ENCODE results near the gene INSL4.

INSL4 gene

DNA sequence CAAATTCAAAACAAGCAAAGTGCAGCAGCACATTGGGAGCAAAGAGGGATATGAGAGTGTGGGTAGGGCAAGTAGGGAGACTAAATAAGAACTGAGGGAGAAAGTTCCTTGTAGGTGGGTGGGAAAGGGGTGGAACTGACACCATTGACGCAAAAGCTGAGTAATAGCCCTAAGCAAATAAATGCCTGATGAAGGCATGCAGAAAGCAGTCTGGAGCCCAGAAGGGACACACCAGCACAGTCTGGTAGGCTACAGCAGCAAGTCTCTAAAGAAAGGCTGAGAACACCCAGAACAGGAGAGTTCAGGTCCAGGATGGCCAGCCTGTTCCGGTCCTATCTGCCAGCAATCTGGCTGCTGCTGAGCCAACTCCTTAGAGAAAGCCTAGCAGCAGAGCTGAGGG lies at the start of gene INSL4:
TSS of gene INSL4 (plus strand) at position 208 of the 400 bp plus-strand sequence. CDS start at position 313, 105 bp downstream.
- no peak for DNase-seq

DNA sequence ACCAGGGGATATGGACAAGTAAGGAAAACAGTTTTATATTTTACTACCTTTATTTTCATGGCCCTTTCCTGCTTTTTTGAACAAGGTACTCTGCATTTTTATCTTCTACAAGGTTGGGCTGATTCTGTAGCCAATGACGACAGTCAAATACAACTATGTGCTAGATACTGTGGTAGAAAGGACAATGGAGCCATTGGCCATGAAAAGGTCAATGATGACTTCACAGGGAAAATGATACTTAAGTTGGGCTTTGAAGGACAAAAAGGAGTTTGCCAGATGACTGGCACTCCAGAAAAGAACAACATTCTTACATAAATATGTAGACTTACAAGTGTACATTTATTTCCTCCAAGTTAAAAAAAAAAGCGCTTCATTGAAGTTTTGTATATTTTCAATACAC lies 46.4 kb upstream of the INSL4 start:
- DNase-seq = no peak

DNA sequence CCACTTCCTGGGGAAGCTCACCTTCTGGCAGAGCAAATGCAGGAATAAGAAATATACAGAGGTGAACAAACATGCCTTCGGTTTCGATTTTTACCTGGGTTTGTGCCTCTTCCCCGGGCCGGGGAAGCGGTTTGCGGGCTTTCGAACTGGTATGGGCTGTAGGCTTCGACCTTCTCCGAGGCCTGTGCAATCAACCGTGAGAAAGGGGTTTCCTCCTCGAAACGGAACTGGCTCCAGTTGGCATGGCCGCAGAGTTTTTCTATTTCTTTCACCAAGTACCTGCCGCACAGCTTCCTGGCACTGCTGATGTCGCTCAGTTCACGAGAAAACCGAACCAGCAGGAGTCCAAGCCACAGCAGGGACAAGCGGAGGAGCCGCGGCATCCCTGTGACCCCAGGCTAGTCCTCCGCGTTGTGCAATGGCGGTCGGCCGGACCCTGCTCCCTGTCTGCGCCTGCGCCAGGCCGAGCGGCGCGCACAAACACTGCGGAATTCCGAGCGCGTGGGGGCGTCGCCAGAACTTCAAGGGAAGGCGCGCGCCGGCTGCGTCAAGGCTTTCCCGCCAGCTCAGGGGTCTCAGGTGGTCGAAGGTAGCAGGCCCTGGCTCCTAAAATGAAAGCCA lies 45.9 kb upstream of the INSL4 start, which contains the start of gene INSL6:
TSS of gene INSL6 (minus strand) at position 420 of the 621 bp plus-strand sequence. CDS start at position 383, 37 bp downstream.
- DNase-seq = no peak

DNA sequence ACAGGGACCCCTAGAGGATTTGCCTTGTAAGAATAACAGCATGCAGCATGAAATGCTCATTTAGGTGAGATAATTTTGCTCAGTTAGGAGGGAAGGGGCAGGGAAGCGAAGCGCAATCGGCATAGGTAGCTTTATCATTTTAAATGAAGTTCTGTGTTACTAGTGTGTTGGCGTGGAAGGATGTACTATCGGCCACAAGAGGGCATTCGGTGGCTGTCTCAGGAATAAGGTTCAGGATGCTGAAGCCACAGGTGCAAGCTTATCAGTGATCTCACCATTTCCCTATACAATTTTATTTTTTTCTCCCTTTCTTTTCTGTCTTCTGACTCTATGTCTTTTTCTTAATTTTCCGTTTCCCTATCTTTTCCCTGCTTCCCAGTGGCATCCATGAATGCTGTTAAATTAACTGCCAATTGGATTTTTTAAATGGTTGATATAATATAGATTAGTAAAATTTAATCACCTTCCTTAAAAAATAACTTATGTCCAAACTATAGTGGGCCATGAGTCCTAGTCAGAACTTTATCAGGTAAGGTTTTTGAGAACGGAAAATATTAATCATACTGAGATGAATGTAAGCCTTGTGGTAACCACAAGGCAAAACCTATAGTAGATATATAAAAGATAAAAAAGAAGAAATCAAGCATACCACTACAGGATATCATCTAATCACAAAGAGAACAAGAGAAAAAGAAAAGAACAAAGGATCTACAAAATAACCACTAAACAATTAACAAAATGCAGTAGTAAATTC lies 44.6 kb upstream of the INSL4 start:
- DNase-seq = peak; percentile 19

DNA sequence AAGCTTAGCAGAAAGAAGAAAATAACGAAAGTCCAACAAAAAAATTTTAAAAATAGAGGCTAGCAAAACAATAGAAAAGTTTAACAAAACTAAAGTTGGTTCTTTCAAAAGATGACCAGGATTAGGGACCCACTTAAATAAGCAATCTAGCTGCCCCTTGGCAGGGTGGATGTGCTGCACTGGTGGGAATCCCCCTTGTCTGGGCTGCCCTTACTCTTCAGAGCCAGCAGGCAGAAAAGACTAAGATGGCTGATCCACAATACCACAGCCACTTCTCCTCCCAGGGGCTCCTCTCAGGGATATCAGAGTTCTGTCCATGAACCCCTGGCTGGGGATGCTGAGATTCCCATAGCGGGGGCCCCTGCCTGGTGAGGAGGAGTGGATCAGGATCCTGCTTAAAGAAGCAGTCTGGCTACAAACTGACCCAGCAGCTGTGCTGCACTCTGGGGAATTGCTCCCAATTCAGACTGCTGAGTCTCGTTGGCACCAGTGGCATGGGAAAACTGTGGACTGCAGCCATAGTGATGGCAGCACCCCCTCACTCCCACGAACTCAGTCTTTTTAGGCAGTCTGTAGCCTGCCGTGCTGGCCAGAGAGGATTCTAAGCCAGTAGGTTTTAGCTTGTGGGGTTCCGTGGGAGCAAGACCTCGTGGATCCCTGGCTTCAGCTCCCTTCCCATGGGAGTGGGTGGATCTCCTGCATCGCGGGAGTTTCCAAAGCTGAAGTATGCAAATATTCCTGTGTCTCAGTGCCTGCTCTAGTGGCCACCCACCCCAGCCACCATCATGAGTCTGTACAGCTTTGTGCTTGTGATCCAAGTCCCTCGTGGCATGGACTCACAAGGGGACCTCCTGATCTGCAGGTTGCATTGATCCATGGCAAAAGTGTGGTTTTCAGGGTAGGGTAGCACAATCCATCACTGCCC lies 42.9 kb upstream of the INSL4 start:
- no peak for DNase-seq

DNA sequence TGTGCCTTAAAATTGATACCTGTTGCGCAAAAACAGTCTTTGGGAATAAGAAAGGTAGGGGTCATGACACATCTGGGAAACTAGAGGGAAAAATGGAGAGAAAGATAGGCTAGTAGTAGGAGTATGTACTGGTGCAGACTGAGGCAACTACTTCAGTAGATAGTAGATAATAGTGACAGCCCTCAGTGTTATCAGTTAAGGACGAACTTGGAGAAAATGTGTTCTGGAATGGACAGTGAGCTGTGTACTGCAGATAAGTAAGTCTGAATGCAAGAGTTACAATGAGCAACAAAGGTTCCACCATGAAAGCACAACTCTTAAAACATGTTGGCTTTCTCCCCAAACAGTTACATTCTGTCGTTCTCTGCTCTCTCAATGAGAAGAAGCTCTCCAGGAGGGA lies 39.2 kb upstream of the INSL4 start:
- DNase-seq = no peak

DNA sequence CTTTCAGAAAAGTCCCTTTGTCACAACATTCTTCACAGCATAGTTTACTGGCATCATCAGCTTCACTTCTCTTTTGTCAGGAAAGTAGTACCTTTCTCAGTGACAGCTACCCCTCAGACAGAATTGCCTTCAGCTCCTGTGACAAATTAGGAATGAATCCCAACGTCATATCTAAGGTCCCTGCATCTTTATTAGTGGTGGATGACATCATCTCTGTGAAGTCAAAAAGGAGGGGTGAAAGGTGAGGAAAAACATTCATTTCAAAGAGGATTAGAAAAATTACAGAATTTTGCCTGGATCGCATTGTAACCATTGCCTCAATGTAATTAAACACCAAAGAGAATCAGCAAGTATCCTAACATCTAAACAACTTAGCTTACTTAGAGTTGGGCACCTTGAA lies 37.9 kb upstream of the INSL4 start:
- no peak for DNase-seq

DNA sequence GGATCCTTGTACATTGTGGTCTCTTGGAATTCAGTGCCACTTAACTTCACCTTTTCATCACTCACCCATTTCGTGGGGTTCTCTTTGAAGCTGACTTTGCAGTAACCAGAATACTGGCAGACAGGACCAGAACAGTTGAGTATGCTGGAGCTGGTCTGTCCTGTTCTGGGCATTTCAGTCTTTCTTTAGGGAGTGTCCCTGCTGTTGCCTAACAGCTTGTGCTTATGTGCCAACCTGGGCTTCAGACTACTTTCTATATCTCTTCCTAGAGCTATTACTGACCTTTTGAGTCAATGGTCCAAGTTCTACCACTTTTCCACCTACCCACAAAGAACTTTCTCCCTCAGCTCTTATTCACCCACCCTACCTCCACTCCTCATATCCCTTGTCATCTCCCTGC lies 35.8 kb upstream of the INSL4 start:
- DNase-seq = no peak

DNA sequence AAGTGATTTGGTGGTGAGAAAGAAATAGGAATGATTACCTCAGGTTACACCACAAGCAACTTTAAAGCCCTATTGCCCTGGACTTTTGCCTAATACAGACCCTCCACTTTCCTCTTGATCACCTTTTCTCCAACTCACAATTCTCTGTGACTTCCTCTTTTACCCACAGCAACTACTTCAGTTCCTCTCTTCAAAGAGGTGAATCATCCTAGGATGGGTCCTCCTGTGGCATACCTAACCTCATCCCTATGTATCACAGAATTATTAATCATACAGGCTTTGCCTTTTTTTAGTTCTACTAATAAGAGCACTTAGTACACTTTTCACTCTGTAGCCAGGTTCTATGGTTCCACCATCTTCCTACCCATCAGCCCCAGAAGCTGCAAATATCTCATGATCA lies 26.1 kb upstream of the INSL4 start:
- no peak for DNase-seq

DNA sequence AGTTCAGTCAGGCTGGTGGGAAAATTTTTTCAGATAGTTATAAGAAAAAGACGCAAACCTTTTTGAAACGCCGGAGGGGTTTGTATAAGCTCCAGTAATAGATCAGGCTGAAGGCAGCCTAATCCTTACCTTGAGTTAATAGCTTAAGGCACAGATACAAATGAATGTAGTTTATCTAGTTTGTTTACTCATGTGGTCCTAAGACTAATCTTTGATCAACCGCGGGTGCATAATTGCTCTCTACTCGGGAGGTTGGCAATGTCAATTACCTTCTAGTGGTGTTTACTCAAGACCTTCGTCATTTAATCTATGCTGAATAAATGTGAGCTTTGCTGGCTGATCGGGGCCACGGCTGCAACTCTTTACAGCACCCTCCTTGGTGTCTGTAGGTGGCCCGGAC lies 665 bp upstream of the INSL4 start:
- no peak for DNase-seq

DNA sequence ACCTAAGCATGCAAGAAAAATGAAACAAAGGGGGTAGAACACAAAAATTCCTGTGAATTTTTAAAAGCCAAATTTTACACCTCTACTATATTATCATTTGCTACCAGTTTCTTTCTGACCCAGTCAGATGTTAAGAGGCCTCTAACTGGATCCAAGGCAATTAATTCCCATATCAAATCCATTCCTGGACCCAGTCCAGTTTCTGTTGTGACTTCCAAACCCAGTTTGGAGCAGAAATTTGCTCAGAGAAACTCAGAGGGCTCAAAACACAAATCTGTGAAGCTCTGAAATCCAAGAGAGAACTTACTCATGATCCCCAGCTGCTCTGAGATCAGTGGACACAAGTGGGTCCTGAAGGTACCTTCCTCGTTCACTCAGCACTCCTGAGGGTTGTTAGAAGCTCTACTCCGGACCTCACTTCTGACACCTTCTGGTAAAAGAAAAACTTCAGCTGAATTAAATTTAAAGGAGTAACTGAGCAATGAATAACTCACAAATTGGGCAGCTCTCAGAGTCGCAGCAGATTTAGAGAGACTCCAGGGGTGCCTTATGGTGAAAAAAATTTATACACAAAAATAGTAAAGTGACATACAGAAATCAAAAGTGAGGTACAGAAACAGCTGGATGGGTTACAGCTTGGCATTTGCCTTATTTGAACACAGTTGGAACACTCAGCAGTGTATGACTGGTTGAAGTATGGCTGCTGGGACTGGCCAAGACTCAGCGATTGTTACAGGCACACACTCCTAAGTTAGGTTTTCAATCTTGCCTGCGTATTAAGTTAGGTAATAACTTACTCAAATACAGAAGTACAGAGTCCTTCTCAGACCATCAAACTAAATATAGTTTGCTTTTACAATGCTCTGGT lies 32.4 kb downstream of the INSL4 start:
- no peak for DNase-seq

DNA sequence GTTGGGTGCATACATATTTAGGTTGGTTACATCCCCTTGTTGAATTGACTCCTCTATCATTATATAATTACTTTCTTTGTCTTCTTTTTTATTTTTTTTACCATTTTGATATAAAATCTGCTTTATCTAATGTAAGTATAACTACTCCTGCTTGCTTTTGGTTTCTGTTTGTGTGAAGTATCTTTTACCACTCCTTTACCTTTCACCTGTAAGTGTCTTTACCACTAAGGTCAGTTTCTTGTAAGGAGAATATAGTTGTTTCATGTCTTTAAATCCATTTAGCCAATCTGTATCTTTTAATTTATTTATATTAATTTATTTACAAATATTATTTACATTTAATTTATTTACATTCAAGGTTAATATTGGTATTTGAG lies 33.0 kb downstream of the INSL4 start:
- DNase-seq = no peak

DNA sequence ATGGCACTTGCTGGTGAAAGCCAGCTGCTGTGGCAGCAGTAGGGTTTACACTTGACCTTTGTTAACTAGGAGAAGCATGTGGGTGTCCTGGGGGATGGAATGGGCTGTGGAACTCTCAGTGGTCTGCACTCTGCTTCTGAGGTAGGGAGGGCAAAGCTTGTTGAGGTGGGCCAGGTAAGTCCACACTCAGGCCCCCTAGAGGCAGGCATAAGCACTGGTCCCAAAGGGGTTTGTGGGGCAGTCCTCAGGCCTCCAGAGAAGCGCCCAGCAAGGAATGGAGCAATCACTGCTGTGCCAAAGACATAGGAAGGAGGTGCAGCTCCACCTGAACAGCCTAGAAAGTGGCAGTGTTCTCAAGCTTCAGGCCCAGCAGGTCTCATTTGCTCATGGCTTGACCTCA lies 34.7 kb downstream of the INSL4 start:
- no peak for DNase-seq

DNA sequence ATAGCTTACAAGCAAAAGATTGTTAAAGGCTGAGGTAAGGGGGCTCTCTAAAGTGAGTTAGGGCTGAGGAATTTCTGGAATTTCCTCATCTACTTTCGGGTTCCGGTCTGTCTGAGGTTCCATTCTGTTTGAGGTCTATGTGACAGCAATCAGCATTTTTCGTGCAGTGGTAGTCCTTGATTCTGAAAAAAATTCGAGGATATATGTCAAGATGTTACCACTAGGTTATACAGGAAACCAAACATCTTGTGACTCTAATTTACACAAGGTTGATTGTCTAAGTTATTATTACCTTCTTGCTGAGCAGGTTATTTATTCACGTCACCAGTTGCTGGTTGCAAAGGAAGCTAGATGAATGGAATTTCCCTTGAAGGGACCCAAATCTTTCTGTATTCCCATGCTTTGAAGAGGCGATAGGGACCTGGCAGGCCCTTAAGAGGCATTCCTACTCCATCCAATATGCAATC lies 38.1 kb downstream of the INSL4 start:
- no peak for DNase-seq

DNA sequence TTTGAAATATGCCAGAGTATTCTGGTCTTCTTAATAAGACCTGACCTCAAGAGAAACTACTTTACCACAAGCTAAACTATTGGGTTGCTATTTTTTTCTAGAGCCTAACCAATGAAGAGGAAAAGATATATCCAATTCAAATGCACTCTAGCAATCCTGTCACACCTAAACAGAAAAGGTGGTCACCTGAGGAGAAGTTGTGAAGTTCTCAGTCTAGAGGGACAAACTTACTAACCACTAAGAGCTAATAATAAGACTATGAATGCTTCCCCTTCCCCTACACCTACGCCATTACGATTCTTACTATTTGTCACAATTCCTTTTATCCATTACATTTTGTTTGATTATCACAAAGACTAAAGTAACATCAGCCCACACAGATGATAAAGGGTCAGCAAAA lies 43.6 kb downstream of the INSL4 start:
- no peak for DNase-seq

DNA sequence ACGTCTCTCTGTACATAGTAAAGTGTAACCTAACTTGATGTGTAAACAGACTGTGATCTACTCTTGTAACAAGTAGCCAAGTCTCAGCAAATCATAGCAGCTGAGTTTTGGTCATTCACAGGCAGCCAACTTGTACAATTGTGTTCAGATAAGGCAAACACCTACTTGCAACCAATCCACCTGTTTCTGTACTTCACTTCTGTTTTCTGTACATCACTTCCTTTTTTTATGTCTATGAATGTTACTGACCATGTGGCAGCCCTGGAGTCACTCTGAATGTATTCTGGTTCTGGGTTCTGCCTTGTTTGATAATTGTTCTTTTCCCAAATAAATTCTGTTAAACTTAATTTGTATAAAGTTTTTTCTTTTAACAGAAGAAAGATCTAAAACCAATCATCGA lies 47.3 kb downstream of the INSL4 start:
- no peak for DNase-seq
